Body of pancreas (tissue), 4 donors: Measurements from ENCODE around the gene FXR2.

Source experiments
- CTCF ChIP-seq, 7 experiments: fragments of 450-650 bp in 4 of 7; fragments of 200-600 bp in 3 of 7; sonication (generic) in 3 of 7; IDR thresholded peaks; one replicate each; pipeline ENCODE4 v1.5.1; 2016 to 2019; ENCODE audit warnings: antibody characterized with exemption in 7 of 7
- POLR2A ChIP-seq, 3 donors: fragments of 450-650 bp; IDR thresholded peaks; one replicate each; pipeline ENCODE4 v1.6.1; 2016; ENCODE audit warnings: antibody characterized with exemption in 3 of 3, mild to moderate bottlenecking in 2 of 3

- TF ChIP-seq CTCF (IDR thresholded peaks at IDR 0.05) (no peak), POLR2A (IDR thresholded peaks at IDR 0.05) (no peak)
Observed at GRCh38 chr17:7629939-7630571, 15.4 kb upstream of the FXR2 start, which contains the start of gene SHBG.
